GM19324 (cell line): ENCODE measurements around the gene NET1.
"Not testable (repeated sequence)": the region's sequence is repeated elsewhere in the genome, so short reads cannot be mapped to it uniquely, and the experiment has no call there.

Source experiments
- ATAC-seq: cut with Tn5 transposase; IDR thresholded peaks from one replicate; pipeline ENCODE4 v1.9.1; 2021; ENCODE audit warnings: mild to moderate bottlenecking, moderate library complexity; ENCODE audit not compliant: unreplicated experiment, low FRiP score

The NET1 gene

GRCh38 chr10:5396556-5397300 is 15.6 kb upstream of the NET1 start:
- ATAC-seq: no peak

GRCh38 chr10:5399332-5399731 is 13.0 kb upstream of the NET1 start:
- no peak for ATAC-seq

- ATAC-seq: no peak
Measured at GRCh38 chr10:5400468-5401240, 11.7 kb upstream of the NET1 start.

GRCh38 chr10:5402798-5403197 is 9.6 kb upstream of the NET1 start:
- ATAC-seq: no peak

- ATAC-seq: no peak
Measured at GRCh38 chr10:5404208-5405041, 7.9 kb upstream of the NET1 start, which contains the start of gene TUBAL3. TSS of gene TUBAL3 (minus strand) at chr10:5404828. CDS start at chr10:5404792, 36 bp downstream.

- no peak for ATAC-seq
Measured at GRCh38 chr10:5406918-5407317, 5.4 kb upstream of the NET1 start.

- not testable (repeated sequence) for ATAC-seq
Measured at GRCh38 chr10:5410787-5411186, 1.6 kb upstream of the NET1 start.

- no peak for ATAC-seq
Measured at GRCh38 chr10:5411941-5412276, 448 bp upstream of the NET1 start.

- ATAC-seq: no peak
Measured at GRCh38 chr10:5413012-5413938, 918 bp downstream of the NET1 start.

- ATAC-seq: no peak
Measured at GRCh38 chr10:5416981-5417380, 4.6 kb downstream of the NET1 start.

- ATAC-seq: no peak
Measured at GRCh38 chr10:5418584-5418983, 6.2 kb downstream of the NET1 start.

GRCh38 chr10:5419466-5420094 is 7.2 kb downstream of the NET1 start:
- no peak for ATAC-seq

- ATAC-seq: no peak
Measured at GRCh38 chr10:5423771-5424170, 11.4 kb downstream of the NET1 start.

- ATAC-seq: no peak
Measured at GRCh38 chr10:5424751-5425150, 12.4 kb downstream of the NET1 start.

- no peak for ATAC-seq
Measured at GRCh38 chr10:5428133-5428532, 15.8 kb downstream of the NET1 start.

- no peak for ATAC-seq
Measured at GRCh38 chr10:5433182-5433581, 20.8 kb downstream of the NET1 start.

- ATAC-seq: no peak
Measured at GRCh38 chr10:5434017-5434753, 21.8 kb downstream of the NET1 start.

- ATAC-seq: no peak
Measured at GRCh38 chr10:5435328-5435727, 23.0 kb downstream of the NET1 start.

- ATAC-seq: no peak
Measured at GRCh38 chr10:5440206-5440605, 27.8 kb downstream of the NET1 start.
